Umbilical cord (tissue), 2 donors: ENCODE results near the gene OLR1. TPM values are rescaled to one million over a fixed set of nuclear protein-coding genes. Genes with fewer than 3 reads are reported as not detected.
A peak's percentile ranks its signal among the peaks of the same experiment; 100 is the strongest.
"Not testable (repeated sequence)": the region's sequence is repeated elsewhere in the genome, so short reads cannot be mapped to it uniquely, and the experiment has no call there.

Source experiments
- DNase-seq: peaks from one replicate; pipeline ENCODE4 v3.0.0-alpha.2; 2015; ENCODE audit warnings: low spot score
- total RNA-seq: library from RNA; depleted of rRNA; stranded (reverse); fragments of >200 nt; gene quantifications from one replicate; pipeline ENCODE4 v1.2.3, GENCODE V29; 2014; ENCODE audit warnings: low replicate concordance; ENCODE audit not compliant: insufficient read depth

OLR1 gene
- 14.9 TPM for total RNA-seq

DNA sequence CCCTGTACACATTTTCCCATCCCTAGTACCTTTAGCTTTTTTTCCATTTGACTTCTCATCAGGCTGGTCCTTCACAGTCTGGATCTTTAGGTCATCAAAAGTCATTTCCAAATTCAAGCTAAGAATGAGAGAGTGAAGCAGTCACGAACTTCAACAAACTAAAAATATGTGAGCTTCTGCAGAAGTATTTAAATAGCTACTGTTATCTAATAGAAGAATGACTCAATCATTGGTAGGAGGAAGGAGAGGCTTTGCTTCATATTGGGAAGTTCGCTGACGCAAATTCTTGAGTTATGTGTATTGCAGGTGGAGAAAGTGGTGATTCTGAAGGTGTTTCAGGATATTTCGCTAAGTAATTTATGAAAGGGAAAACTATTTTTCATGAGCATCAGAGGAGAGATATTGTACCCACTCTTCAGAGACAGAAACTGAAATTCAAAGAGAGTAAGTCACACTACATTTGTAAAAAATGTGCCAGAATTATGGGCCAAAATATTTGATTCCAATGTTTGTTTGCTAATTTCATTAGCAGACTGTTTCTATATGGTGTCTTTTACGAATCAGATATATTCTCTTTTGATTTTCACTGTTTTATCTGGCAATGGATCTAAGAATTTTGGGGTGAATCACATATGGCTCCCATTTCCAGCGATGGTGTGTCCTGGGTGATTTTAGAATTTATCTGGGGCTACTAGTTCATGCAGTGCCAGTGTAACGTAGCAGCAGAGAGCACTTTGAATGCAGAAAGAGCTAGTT, at the start of gene OLR1:
TSS of gene OLR1 (minus strand) at position 160 of the 756 bp plus-strand sequence. CDS start at position 105, 55 bp downstream.
- no peak for DNase-seq

DNA sequence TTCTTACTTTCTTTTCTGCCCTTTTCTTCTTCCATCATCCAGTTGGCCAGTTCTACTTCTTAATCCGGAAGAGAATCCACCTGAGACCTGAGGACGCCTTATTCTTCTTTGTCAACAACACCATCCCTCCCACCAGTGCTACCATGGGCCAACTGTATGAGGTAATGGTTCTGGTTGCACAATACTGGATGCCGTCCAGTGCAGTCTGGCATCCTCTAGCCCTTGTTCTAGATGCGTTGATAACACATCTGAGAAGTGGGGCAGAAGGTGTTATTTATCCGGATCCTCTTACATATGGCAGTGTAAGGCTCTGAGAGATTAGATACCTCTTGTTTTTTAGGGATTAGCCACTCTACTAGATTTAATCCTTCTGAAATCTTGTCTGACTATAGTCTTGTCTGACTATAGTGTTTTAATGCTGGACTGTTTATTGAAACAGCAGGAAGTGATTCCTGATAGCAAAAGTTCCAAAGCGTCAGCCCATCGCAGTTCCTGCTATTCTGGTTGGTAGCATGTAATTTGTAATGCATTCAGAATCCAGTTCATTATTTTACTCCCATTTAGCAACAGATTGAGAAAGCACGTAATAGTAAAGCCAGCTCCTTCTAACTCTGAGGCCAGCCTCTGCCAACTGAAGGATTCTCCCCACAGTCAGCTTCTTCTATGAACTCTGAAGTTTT, 48.6 kb upstream of the OLR1 start:
- DNase-seq = no peak

DNA sequence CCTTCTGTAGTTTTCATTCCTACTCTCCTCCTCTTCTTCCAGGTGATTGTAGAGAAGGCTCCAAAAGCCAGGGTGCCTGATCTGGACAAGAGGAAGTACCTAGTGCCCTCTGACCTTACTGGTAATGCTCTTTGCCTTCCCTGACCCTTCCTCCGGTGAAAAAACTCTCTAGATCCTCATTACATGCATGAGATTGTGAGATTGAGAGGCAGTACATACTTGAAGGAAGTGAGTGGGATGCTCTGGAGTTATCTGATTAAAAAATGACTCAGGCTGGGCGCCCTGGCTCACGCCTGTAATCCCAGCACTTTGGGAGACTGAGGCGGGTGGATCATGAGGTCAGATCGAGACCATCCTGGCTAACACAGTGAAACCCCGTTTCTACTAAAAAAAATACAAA, 46.1 kb upstream of the OLR1 start:
- no peak for DNase-seq

DNA sequence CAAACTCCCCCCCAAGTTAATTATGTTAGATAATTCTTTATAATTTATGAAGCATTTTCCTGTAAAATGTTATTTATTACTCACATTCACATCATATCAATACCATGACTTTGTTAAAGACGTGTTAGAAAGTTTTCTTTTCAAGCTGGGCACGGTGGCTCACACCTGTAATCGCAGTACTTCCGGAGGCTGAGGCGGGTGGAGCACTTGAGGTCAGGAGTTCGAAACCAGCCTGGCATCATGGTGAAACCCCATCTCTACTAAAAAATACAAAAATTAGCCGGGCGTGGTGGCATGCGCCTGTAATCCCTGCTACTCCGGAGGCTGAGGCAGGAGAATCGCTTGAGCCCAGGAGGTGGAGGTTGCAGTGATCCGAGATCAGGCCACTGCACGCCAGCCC, 44.0 kb upstream of the OLR1 start:
- not testable (repeated sequence) for DNase-seq

DNA sequence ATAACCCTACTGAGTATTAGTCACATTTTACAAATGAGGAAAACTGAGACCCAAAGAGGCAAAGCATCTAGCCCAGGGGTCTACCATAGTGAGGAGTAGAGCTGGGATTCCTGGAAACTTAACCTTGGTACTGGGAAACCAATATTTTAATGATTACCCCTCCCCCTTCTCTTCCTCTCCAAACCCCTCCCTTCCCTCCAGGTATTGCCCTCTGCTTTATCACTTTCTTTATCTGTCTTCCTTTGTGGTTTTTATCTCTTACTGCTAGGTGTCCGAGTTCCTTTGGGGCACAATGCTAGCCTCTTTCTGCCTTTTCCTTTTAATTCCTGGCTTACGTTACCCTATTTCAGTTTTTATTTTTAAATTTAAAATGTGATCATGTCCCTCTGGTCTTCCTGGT, 43.5 kb upstream of the OLR1 start:
- DNase-seq = no peak

DNA sequence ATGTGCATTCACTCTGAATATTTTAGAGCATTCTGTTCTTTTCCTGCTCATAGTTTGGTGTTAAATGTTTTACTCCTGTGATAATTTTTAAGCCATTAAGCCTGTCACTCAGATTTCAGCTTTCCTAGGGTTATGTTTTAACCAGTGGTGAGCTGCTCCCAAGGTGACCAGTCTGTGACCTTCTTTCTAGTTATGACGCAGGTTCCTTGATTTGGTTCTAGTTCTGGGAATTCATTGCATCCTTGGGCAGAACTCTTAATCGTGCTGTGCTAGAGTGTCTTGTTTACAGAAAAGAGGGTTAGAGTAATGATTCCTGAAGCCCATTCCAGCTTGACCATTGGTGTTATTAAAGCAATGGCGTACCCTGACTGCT, 42.9 kb upstream of the OLR1 start:
- DNase-seq = no peak

DNA sequence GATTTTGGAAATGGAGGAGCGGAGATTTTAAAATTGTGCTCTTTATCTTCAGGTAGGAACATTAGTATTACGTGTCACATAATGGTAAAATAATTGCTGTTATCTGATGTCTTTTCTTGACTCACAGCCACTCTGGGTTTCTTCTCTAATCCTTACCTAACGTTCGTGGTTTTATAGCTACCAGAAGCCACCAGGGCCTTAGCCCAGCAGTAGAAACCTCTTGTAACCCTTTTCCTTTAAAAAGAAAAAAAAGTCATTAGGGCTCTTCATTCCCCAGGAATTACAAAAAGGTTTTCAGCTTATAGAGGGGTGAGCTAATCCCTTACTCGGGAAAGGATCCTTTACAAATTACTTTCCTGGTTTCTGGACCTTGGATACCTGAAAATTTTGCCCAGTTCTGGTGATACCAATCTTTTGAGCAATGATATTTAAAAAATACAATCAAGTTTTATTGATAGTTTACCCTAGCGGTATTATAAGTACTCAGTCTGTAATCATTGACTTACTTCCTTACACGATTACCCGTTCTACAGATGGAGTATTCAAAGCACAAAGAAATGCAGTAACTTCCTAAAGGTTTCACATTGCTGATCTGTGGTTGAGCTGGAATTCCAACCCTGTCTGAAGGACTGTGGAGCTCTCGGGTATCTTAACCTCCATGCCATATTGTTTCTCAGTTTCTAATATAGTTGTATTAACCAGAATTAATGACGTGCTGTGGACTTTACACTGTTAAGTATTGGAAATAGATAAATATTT, 42.4 kb upstream of the OLR1 start:
- DNase-seq = peak; percentile 28

DNA sequence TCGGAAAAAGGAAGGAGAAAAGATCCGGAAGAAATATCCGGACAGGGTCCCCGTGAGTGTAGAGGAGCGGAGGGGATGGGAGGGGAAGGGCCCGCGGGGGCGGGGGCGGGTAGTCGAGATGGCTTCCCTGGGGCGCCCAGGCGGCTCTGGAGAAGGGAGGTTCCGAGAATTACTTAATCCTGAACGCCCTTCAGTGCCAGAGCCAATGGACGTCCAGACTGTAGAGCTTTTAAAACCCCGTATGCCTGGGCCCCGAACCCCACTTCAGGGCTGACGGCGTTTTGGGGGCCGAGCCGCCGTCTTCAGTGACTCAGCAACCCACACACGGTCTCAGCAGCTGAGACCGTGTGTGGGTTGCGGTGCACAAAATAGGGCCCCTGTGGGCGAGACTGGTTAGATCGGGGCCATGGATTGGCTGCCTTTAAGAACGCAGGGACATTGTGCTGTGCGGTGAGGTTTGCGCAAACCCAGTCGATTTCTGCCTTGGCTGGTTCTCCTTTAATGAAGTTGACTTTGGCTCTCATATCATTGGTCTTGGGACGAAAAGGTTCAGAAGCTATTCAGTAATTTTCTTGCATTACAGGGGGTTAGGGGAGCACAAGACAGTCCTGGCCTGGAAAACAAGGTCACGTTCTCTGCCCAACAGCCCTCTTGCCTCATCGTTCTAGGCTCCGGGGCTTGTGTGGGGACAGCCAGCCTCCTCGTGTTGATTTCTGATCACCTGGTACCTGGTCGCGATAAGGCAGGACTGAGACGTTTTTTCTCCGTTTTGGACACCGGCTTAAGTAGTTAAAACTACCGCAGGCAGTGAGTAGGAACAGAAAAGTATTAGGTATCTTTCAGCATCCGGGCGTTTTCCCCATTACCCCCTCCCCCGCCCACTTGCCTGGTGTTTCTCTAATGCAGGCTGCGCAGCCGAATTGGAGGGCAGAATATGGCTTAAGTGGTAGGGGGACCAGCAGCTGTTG, 41.5 kb upstream of the OLR1 start:
- DNase-seq = peak; percentile 74

DNA sequence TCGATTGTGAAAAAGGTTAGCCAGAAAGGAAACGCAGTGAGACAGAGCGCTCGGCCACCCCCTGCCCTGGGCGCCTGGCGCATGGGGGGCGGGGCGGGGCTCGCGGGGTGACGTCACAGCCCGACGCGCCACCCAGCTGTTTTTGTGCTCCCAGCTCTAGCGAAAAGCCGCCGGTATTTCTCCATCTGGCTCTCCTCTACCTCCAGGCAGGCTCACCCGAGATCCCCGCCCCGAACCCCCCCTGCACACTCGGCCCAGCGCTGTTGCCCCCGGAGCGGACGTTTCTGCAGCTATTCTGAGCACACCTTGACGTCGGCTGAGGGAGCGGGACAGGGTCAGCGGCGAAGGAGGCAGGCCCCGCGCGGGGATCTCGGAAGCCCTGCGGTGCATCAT, 40.8 kb upstream of the OLR1 start, which contains the start of gene GABARAPL1:
TSS of gene GABARAPL1 (plus strand) at position 139 of the 393 bp plus-strand sequence. CDS start at position 392, 253 bp downstream.
- peak; percentile 82 for DNase-seq

DNA sequence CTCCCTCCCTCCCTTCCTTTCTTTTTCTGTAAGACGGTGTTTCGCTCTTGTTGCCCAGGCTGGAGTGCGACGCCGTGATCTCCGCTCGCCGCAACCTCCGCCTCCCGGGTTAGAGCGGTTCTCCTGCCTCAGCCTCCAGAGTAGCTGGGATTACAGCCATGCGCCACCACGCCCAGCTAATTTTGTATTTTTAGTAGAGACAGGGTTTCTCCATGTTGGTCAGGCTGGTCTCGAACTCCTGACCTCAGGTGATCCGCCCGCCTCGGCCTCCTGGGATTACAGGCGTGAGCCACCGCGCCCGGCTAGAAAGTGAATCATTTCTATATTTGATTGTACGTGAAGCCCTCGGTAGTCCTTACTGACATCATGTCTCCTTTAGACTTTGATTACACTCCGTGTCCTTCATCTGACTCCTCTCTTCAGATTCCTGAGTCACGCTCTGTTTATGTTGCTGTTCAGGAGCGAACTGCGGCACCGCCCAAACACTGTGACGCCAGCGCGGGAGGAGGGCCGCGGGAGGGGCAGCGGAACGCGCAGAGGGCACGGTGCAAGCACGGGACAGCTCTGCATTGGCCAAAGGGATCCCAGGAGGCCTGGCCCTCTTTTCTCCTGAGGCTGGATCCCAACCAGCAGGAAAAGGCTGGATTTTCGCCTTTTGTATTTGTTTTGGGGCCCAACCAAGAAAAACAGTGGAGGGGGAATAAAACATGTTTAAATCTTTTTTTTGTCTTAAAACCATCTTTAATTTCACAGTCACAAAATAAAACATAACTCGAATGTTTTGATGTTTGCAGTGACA, 40.2 kb upstream of the OLR1 start:
- DNase-seq = peak; percentile 98

DNA sequence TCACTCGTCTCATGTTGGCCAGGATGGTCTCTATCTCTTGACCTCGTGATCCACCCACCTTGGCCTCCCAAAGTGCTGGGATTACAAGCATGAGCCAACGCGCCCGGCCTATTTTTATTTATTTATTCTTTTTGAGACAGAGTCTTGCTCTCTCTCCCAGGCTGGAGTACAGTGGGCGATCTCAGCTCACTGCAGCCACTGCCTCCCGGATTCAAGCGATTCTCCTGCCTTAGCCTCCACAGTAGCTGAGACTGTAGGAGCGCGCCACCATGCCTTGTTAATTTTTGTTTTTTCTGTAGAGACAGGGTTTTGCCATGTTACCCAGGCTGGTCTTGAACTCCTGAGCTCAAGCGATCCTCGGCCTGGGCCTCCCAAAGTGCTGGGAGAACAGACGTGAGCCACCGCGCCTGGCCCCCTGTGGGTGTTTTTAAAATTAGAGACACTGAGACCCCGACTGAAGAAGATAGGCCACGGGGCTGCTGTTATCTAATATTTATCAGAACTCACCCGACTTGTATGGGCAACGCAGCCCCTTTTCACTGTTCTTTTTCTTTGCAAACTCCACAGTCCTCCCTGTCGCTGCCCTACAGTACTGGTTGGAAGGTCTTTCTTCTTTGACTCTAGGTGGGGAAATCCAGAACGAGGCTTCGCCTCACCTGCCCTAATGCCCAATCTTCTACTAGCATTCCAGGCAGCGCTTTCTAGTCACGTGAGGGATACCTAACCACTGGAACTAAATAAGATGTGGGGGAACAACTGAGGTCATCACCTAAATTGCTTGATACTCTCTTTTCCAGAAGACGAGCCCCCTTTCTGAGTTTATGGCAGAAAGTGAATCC, 39.4 kb upstream of the OLR1 start:
- no peak for DNase-seq

DNA sequence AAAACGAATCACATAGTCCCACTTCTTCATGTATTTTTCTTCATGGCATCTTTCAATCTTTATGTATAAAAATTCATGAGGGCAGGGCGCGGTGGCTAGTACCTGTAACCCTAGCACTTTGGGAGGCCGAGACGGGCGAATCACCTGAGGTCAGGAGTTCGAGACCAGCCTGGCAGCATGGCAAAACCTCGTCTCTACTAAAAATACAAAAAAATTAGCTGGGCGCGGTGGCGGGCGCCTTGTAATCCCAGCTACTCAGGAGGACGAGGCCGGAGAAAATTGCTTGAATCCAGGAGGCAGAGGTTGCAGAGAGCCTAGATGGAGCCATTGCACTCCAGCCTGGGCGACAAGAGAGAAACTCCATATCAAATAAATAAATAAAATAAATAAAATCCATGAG, 38.3 kb upstream of the OLR1 start:
- no peak for DNase-seq

DNA sequence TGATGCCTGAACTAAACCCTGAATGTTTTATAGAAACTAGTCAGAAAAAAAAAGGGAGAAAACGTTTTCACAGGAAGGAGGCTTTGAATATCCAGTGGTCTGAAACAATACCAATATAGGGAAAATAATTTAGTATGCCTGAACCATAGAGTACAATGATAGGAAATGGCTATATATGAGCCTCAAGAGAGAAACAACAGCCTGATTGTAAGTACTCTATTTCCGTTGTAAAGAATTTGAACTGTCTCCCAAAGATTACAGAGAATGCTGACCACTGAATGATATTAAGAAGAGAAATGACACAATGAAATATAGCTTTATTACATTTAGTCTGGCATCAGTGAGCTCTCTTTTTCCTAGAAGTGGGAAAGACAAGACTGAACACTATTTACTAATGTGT, 35.2 kb upstream of the OLR1 start:
- no peak for DNase-seq

DNA sequence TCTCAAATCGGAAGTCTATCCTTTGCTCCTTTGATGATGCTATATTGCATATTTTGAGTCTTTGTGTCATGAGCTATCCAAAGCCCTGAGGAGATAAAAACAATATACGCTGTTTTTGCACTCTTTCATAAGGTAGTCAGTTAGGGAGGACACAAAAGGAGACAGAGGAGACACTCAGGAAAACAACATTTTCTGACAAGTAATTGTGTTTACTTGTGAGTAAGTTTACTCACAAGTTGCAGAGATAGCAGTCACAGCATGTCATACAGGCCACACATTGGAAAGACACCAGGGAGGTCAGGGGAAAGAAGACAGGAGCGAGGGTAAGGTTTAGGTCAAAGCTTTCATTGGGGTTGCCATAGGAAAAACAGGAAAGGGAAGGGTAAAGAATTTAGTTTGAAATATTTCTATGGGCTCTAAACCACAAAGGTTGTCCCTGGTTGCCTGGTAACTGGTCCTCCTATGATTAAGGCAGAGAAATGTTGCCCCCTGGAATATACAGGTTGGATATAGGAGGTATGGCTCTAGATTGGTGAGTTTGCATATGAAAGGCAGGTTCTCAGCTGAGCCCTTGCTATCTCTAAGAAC, 33.4 kb upstream of the OLR1 start:
- no peak for DNase-seq

DNA sequence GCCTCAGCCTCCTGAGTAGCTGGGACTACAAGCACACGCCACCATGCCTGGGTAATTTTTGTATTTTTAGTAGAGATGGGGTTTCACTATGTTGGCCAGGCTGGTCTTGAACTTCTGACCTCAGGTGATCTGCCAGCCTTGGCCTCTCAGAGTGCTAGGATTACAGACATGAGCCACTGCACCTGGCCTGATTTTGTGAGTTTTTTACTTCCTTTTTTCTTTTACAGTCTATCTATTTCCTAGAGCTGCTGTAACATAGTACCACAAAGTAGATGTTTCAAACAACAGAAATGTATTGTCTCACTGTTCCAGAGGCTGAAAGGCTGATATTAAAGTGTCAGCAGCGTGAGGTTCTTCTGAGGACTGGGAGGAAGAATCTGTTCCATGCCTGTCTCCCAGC, 32.6 kb upstream of the OLR1 start:
- DNase-seq = not testable (repeated sequence)

DNA sequence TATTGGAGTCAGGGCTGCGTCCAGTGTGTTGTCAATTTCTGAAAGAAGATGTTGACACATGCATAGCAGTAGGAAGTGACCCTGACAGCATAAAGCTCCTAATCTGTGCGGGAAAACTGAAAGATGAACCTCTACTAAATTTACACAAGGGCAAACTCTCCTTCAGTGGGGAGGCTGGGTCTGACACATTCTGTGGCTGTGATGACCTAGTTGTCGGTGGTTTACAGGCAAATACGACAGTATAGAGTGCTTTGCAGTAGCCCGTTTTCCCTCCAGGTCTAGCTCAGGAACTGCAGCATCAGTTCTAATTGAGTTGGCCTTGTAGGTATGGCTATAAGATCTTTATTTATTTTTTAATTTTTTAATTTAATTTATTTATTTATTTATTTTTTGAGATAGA, 25.9 kb upstream of the OLR1 start:
- DNase-seq = no peak

DNA sequence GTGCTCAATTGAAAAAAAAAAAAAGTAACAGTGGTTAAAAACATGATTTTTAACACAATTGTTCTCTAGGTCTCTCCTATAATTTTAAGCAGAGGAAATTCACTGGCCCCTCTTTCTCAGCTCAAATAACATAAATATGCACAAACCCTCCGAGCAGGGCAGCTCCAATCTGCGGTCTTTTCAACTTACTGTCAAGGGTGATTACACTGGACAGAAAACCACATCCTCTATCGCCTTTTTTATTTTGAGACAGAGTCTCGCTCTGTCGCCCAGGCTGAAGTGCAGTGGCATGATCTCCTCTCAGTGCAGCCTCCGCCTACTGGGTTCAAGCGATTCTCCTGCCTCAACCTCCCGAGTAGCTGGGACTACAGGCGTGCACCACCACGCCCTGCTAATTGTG, 24.3 kb upstream of the OLR1 start:
- no peak for DNase-seq

DNA sequence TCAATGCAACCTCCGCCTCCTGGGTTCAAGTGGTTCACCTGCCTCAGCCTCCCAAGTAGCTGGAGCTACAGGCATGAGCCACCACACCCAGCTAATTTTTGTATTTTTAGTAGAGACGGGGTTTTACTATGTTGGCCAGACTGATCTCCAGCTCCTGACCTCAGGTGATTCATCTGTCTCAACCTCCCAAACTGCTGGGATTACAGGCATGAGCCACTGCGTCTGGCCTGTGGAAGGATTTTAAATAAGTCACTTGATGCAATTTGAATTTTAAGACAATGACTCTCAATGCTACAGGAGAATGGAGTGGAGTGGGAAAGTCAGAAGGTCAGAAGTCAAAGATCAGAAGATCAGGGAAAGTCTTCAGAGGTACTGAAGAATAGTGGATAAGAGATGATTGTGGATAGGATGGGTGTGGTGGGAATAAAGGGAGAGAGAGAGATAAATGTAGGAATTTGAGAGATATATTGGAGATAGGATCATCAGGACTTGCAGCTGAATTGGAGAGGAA, 22.3 kb upstream of the OLR1 start:
- no peak for DNase-seq

DNA sequence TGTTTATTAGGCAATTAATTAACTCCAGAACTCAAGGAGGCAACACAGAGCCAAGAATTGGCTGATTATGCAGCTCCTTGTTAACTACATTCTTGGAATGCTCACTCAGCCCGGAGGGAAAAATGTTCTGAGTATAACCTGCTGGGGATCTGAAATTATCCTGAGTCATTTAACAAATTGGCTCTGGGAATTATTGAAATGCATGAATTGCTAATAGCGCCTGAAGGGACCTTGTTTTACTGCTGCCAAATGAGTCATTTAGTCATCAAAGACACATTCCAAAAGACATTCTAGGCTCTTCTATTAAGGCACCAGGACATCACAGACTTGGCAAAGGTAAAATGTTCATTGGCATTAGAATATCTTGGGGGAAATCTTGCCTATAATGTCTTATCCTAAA, 19.9 kb upstream of the OLR1 start:
- no peak for DNase-seq
